Astrocyte (in vitro differentiated cells and primary cell): ENCODE data around the gene GPRIN1. TPM values are rescaled to one million over a fixed set of nuclear protein-coding genes. Genes with fewer than 3 reads are reported as not detected.
"Not testable (repeated sequence)": the region's sequence is repeated elsewhere in the genome, so short reads cannot be mapped to it uniquely, and the experiment has no call there.

Experiments
- DNase-seq: peaks from one replicate; pipeline ENCODE4 v3.0.0-alpha.2; 2010; ENCODE audit warnings: low read depth
- FAIRE-seq: peaks from 2 replicates; lab custom pipeline; 2011; peaks lifted over from hg19 to GRCh38; lab: Jason Lieb, UNC
- H2AFZ ChIP-seq: 2 replicates; pipeline ENCODE4 v1.6.0; 2012; ENCODE audit warnings: low read depth, low read length, inconsistent platforms
- H3K27ac ChIP-seq: 2 replicates; pipeline ENCODE4 v1.5.1; 2011; ENCODE audit warnings: low read depth, low read length, inconsistent platforms
- H3K27me3 ChIP-seq: 2 replicates; pipeline ENCODE4 v1.6.0; 2011; ENCODE audit warnings: low read length, inconsistent platforms; ENCODE audit not compliant: insufficient read depth
- H3K36me3 ChIP-seq: 2 replicates; pipeline ENCODE4 v1.5.1; 2011; ENCODE audit warnings: low read length, inconsistent platforms; ENCODE audit not compliant: insufficient read depth
- H3K4me1 ChIP-seq: 2 replicates; pipeline ENCODE4 v1.5.1; 2011; ENCODE audit warnings: low read length, inconsistent platforms; ENCODE audit not compliant: insufficient read depth
- H3K4me2 ChIP-seq: 2 replicates; pipeline ENCODE4 v1.6.0; 2012; ENCODE audit warnings: low read length, inconsistent platforms
- H3K4me3 ChIP-seq: 2 replicates; pipeline ENCODE4 v1.5.1; 2011; ENCODE audit warnings: low read depth, mild to moderate bottlenecking, low read length, inconsistent platforms; ENCODE audit not compliant: insufficient read depth
- H3K79me2 ChIP-seq: 2 replicates; pipeline ENCODE4 v1.6.0; 2012; ENCODE audit warnings: mild to moderate bottlenecking, low read length, inconsistent platforms; ENCODE audit not compliant: insufficient read depth
- H3K9ac ChIP-seq: 2 replicates; pipeline ENCODE4 v1.6.0; 2012; ENCODE audit warnings: mild to moderate bottlenecking, low read length, inconsistent platforms
- H3K9me3 ChIP-seq: 2 replicates; pipeline ENCODE4 v1.5.1; 2012; ENCODE audit warnings: low read depth, mild to moderate bottlenecking, low read length, inconsistent platforms; ENCODE audit not compliant: insufficient read depth
- H4K20me1 ChIP-seq: 2 replicates; pipeline ENCODE4 v1.6.0; 2012; ENCODE audit warnings: low read length, inconsistent platforms; ENCODE audit not compliant: insufficient read depth
- H3K27ac Mint-ChIP-seq: one replicate; pipeline ENCODE4 v1.8.0; 2021; ENCODE audit warnings: mild to moderate bottlenecking, mixed read lengths; ENCODE audit not compliant: unreplicated experiment
- H3K27me3 Mint-ChIP-seq: one replicate; pipeline ENCODE4 v1.8.0; 2021; ENCODE audit warnings: low read depth, mixed read lengths; ENCODE audit not compliant: unreplicated experiment
- H3K36me3 Mint-ChIP-seq: one replicate; pipeline ENCODE4 v1.8.0; 2021; ENCODE audit warnings: low read depth, mixed read lengths; ENCODE audit not compliant: unreplicated experiment
- H3K4me1 Mint-ChIP-seq: one replicate; pipeline ENCODE4 v1.8.0; 2021; ENCODE audit warnings: low read depth, mixed read lengths; ENCODE audit not compliant: unreplicated experiment
- H3K4me3 Mint-ChIP-seq: one replicate; pipeline ENCODE4 v1.8.0; 2021; ENCODE audit warnings: mild to moderate bottlenecking, moderate library complexity, mixed read lengths; ENCODE audit not compliant: unreplicated experiment
- H3K9me3 Mint-ChIP-seq: one replicate; pipeline ENCODE4 v1.8.0; 2021; ENCODE audit warnings: mild to moderate bottlenecking, mixed read lengths; ENCODE audit not compliant: unreplicated experiment
- CTCF ChIP-seq: IDR thresholded peaks from 2 replicates; pipeline ENCODE4 v1.5.1; 2011; ENCODE audit warnings: low read depth, mild to moderate bottlenecking, inconsistent platforms, low read length, moderate library complexity; ENCODE audit not compliant: insufficient read depth
- EZH2 ChIP-seq: IDR thresholded peaks from 2 replicates; pipeline ENCODE4 v1.6.1; 2012; ENCODE audit warnings: mild to moderate bottlenecking, low read length, inconsistent platforms; ENCODE audit not compliant: insufficient read depth
- total RNA-seq: library from RNA; stranded (reverse); gene quantifications from 2 replicates; pipeline ENCODE4 v1.2.1, GENCODE V29; 2021

Gene GPRIN1
- total RNA-seq, 1 donor from 2014 or later = 6.8 TPM

GRCh38 chr5:176552332-176552869 lies 57.6 kb downstream of the GPRIN1 start:
- H3K27me3 Mint-ChIP-seq = peaks cover 29% of the 10 kb centered on the region
- no peak overlapping the region for H3K4me3 Mint-ChIP-seq
- no peaks in the 10 kb centered on the region for H3K4me1 Mint-ChIP-seq
- Histone ChIP-seq H4K20me1 (no peaks in the 10 kb centered on the region), H3K4me3 (no peak overlapping the region), H2AFZ (no peak overlapping the region), H3K9ac (no peak overlapping the region), H3K79me2 (no peaks in the 10 kb centered on the region), H3K4me2 (no peak overlapping the region), H3K9me3 (no peaks in the 10 kb centered on the region), H3K4me1 (no peaks in the 10 kb centered on the region), H3K27ac (no peak overlapping the region), H3K36me3 (no peaks in the 10 kb centered on the region), H3K27me3 (peaks cover 3% of the 10 kb centered on the region)
- H3K36me3 Mint-ChIP-seq = no peaks in the 10 kb centered on the region
- H3K9me3 Mint-ChIP-seq = no peaks in the 10 kb centered on the region
- no peak for FAIRE-seq
- no peak for DNase-seq
- no peak overlapping the region for H3K27ac Mint-ChIP-seq
- TF ChIP-seq EZH2 = no peak

GRCh38 chr5:176550937-176551336 lies 59.0 kb downstream of the GPRIN1 start:
- not testable (repeated sequence) for H3K79me2 ChIP-seq, H3K9ac ChIP-seq, H3K9me3 ChIP-seq, H3K4me1 Mint-ChIP-seq, FAIRE-seq, H3K4me3 ChIP-seq, DNase-seq, H3K4me3 Mint-ChIP-seq, H3K36me3 Mint-ChIP-seq, H3K36me3 ChIP-seq, H3K4me2 ChIP-seq, H3K4me1 ChIP-seq, H3K27ac Mint-ChIP-seq, H3K27ac ChIP-seq, H3K9me3 Mint-ChIP-seq, H4K20me1 ChIP-seq, H3K27me3 ChIP-seq, H2AFZ ChIP-seq
- peaks cover 31% of the 10 kb centered on the region for H3K27me3 Mint-ChIP-seq

GRCh38 chr5:176550275-176550831 lies 59.6 kb downstream of the GPRIN1 start:
- H3K79me2 ChIP-seq = no peaks in the 10 kb centered on the region
- TF ChIP-seq EZH2 (no peak), CTCF (no peak)
- no peaks in the 10 kb centered on the region for H3K4me1 ChIP-seq
- no peaks in the 10 kb centered on the region for H3K9me3 ChIP-seq
- peaks cover 3% of the 10 kb centered on the region for H3K27me3 ChIP-seq
- Mint-ChIP-seq H3K27me3 (peaks cover 29% of the 10 kb centered on the region), H3K4me3 (no peak overlapping the region), H3K4me1 (no peaks in the 10 kb centered on the region), H3K36me3 (no peaks in the 10 kb centered on the region), H3K9me3 (no peaks in the 10 kb centered on the region), H3K27ac (no peak overlapping the region)
- no peak overlapping the region for H3K27ac ChIP-seq
- FAIRE-seq (no peak), DNase-seq (no peak)
- no peaks in the 10 kb centered on the region for H3K36me3 ChIP-seq
- no peak overlapping the region for H3K9ac ChIP-seq
- no peak overlapping the region for H3K4me3 ChIP-seq
- no peak overlapping the region for H2AFZ ChIP-seq
- no peaks in the 10 kb centered on the region for H4K20me1 ChIP-seq
- H3K4me2 ChIP-seq = no peak overlapping the region
